ENCODE measurements around the gene B3GNT4. TPM values are rescaled to one million over a fixed set of nuclear protein-coding genes. Genes with fewer than 3 reads are reported as not detected.

Gene B3GNT4
- total and polyA plus RNA-seq, 2 of the 13 experiments (the other 11 are each of a cell fraction or from before 2014, with no cell fraction given) = 0.04 to 0.21 TPM

DNA sequence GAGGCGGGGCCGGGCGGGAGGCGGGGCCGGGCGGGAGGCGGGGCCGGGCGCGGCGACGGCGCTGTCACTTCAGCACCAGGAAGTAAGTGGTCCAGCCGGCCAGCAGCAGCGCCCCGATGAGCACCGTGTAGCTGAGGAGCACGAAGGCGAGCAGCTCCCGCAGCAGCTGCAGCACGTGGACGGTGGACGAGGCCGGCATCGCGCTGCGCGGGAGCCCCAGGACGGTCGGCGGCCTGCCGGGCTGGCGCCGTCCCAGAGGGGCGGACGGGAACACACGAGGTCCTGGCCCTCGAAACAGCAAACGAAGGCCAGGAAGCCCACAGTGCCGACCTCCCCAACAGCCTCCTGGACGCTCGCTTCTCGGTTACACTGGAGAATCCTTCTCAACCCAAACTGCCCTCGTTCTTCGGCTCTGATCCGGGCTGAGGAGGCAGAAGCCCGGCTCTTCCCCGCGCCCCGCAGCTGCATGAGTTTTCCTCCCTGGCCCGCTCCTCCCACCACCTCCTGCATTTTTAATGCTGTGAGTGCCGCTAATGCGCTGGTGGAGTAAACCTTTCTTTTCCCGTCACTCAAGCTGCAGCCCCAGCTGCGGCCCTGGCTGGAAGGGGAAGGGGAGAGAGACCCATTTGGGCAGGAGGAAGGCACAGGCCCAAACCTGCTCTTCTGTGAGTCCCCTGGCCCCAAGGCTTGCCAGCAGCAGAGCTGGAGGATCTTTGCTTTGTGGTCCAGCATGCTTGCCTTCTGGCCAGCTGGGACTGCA is 23.0 kb downstream of the B3GNT4 start (continued):
- TF ChIP-seq, protein P1, sequence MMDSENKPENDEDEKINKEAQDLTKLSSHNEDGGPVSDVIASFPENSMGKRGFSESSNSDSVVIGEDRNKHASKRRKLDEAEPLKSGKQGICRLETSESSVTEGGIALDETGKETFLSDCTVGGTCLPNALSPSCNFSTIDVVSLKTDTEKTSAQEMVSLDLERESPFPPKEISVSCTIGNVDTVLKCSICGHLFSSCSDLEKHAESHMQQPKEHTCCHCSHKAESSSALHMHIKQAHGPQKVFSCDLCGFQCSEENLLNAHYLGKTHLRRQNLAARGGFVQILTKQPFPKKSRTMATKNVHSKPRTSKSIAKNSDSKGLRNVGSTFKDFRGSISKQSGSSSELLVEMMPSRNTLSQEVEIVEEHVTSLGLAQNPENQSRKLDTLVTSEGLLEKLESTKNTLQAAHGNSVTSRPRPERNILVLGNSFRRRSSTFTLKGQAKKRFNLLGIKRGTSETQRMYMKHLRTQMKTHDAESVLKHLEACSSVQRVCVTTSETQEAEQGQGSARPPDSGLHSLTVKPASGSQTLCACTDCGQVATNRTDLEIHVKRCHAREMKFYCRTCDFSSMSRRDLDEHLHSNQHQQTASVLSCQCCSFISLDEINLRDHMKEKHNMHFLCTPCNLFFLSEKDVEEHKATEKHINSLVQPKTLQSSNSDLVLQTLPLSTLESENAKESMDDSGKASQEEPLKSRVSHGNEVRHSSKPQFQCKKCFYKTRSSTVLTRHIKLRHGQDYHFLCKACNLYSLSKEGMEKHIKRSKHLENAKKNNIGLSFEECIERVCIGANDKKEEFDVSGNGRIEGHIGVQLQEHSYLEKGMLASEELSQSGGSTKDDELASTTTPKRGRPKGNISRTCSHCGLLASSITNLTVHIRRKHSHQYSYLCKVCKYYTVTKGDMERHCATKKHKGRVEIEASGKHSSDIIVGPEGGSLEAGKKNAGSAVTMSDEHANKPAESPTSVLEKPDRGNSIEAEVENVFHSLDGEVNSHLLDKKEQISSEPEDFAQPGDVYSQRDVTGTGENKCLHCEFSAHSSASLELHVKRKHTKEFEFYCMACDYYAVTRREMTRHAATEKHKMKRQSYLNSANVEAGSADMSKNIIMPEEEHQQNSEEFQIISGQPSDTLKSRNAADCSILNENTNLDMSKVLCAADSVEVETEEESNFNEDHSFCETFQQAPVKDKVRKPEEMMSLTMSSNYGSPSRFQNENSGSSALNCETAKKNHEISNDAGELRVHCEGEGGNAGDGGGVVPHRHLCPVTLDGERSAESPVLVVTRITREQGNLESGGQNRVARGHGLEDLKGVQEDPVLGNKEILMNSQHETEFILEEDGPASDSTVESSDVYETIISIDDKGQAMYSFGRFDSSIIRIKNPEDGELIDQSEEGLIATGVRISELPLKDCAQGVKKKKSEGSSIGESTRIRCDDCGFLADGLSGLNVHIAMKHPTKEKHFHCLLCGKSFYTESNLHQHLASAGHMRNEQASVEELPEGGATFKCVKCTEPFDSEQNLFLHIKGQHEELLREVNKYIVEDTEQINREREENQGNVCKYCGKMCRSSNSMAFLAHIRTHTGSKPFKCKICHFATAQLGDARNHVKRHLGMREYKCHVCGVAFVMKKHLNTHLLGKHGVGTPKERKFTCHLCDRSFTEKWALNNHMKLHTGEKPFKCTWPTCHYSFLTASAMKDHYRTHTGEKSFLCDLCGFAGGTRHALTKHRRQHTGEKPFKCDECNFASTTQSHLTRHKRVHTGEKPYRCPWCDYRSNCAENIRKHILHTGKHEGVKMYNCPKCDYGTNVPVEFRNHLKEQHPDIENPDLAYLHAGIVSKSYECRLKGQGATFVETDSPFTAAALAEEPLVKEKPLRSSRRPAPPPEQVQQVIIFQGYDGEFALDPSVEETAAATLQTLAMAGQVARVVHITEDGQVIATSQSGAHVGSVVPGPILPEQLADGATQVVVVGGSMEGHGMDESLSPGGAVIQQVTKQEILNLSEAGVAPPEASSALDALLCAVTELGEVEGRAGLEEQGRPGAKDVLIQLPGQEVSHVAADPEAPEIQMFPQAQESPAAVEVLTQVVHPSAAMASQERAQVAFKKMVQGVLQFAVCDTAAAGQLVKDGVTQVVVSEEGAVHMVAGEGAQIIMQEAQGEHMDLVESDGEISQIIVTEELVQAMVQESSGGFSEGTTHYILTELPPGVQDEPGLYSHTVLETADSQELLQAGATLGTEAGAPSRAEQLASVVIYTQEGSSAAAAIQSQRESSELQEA (CRISPR knock-in tag; IDR thresholded peaks at IDR 0.05; ENCODE audit: not compliant biosample characterization) = no peak
- peak; percentile 87 for TF ChIP-seq SATB2 (CRISPR knock-in tag; IDR thresholded peaks at IDR 0.05)
- peak; percentile 15 for TF ChIP-seq RBM22 (optimal IDR thresholded peaks at IDR 0.05; ENCODE audit: low read length)
- peak; percentile 70; the same call in 1 of the 2 replicates for TF ChIP-seq BORCS8-MEF2B (CRISPR knock-in tag; IDR thresholded peaks at IDR 0.05)
- TF ChIP-seq, protein P2, sequence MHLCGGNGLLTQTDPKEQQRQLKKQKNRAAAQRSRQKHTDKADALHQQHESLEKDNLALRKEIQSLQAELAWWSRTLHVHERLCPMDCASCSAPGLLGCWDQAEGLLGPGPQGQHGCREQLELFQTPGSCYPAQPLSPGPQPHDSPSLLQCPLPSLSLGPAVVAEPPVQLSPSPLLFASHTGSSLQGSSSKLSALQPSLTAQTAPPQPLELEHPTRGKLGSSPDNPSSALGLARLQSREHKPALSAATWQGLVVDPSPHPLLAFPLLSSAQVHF (CRISPR knock-in tag; IDR thresholded peaks at IDR 0.05) = peak; percentile 96
- TF ChIP-seq TP53 (CRISPR knock-in tag; conservative IDR thresholded peaks at IDR 0.05) = 0 out of 2 replicates have a peak, but pooled peaks have one; percentile 56
- TF ChIP-seq ZNF292 (CRISPR knock-in tag; IDR thresholded peaks at IDR 0.05; ENCODE audit: borderline replicate concordance, low read depth) = no peak
- TF ChIP-seq SMARCC2 (IDR thresholded peaks at IDR 0.05) = no peak
- TF ChIP-seq SOX5 (CRISPR knock-in tag; IDR thresholded peaks at IDR 0.05; ENCODE audit: borderline replicate concordance) = peak; percentile 68
- peak; percentile 73; the same call in 1 of the 2 replicates for TF ChIP-seq FLYWCH1 (CRISPR knock-in tag; IDR thresholded peaks at IDR 0.05)
- TF ChIP-seq, protein P3, sequence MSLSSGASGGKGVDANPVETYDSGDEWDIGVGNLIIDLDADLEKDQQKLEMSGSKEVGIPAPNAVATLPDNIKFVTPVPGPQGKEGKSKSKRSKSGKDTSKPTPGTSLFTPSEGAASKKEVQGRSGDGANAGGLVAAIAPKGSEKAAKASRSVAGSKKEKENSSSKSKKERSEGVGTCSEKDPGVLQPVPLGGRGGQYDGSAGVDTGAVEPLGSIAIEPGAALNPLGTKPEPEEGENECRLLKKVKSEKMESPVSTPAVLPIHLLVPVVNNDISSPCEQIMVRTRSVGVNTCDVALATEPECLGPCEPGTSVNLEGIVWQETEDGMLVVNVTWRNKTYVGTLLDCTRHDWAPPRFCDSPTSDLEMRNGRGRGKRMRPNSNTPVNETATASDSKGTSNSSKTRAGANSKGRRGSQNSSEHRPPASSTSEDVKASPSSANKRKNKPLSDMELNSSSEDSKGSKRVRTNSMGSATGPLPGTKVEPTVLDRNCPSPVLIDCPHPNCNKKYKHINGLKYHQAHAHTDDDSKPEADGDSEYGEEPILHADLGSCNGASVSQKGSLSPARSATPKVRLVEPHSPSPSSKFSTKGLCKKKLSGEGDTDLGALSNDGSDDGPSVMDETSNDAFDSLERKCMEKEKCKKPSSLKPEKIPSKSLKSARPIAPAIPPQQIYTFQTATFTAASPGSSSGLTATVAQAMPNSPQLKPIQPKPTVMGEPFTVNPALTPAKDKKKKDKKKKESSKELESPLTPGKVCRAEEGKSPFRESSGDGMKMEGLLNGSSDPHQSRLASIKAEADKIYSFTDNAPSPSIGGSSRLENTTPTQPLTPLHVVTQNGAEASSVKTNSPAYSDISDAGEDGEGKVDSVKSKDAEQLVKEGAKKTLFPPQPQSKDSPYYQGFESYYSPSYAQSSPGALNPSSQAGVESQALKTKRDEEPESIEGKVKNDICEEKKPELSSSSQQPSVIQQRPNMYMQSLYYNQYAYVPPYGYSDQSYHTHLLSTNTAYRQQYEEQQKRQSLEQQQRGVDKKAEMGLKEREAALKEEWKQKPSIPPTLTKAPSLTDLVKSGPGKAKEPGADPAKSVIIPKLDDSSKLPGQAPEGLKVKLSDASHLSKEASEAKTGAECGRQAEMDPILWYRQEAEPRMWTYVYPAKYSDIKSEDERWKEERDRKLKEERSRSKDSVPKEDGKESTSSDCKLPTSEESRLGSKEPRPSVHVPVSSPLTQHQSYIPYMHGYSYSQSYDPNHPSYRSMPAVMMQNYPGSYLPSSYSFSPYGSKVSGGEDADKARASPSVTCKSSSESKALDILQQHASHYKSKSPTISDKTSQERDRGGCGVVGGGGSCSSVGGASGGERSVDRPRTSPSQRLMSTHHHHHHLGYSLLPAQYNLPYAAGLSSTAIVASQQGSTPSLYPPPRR (CRISPR knock-in tag; IDR thresholded peaks at IDR 0.05; ENCODE audit: borderline replicate concordance) = peak; percentile 24; the same call in 1 of the 2 replicates
- TF ChIP-seq ZNF558 (CRISPR knock-in tag; IDR thresholded peaks at IDR 0.05; ENCODE audit: borderline replicate concordance) = peak; percentile 44; the same call in 1 of the 2 replicates

Data from HepG2 (cell line).